GM18519 (cell line): ENCODE results near the gene CFAP54.
"Not testable (repeated sequence)": the region's sequence is repeated elsewhere in the genome, so short reads cannot be mapped to it uniquely, and the experiment has no call there.

Source experiments
- ATAC-seq: cut with Tn5 transposase; IDR thresholded peaks from one replicate; pipeline ENCODE4 v1.9.1; 2021; ENCODE audit warnings: mild to moderate bottlenecking, moderate library complexity; ENCODE audit not compliant: unreplicated experiment, low FRiP score

Gene CFAP54

DNA sequence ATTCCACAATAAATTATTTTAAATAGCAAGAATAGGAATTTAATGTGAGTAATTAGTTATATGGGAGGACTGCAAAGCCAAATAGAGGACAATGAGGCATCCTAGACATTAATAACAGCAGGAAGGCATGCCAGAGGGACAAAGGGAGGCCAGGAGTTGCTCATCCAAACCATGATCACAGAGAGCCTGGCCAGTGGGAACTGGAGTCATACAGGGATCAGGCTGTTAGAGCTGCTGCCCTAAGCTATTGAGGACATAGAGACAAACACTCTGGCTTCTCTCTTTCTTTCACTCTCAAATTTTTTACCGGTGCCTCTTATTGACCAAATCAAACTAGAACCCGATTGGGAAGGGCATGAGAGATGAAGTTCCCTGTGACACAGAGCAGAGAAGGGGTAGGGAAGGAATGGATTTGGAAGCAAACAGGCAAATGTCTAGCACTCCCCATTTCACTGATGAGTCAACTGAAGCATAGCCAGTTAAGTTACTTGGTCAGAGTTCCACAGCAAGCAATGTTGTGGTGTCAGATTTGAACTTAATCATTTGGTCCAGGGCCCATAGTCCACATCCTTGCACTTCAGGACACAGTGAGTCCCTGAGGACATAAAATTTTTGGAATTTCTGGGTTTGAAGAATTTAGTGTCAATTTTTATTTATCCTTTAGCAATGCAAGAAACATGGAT is 17.9 kb upstream of the CFAP54 start:
- no peak for ATAC-seq

DNA sequence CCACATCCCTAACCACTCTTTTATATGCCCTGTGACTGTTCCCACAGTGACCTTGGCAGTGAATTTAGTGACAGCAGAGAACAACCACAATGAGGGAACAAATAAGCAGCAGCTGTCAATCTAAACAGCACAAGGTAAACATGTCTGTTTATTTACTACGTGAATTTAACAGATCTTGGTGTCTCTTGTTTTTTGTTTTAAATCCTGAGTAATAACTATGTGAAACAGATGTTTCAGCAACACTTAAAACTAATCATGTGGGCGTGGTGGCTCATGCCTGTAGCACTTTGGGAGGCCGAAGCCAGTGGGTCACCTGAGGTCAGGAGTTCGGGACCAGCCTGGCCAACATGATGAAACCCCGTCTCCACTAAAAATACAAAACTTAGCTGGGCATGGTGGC is 17.0 kb upstream of the CFAP54 start:
- ATAC-seq = no peak

DNA sequence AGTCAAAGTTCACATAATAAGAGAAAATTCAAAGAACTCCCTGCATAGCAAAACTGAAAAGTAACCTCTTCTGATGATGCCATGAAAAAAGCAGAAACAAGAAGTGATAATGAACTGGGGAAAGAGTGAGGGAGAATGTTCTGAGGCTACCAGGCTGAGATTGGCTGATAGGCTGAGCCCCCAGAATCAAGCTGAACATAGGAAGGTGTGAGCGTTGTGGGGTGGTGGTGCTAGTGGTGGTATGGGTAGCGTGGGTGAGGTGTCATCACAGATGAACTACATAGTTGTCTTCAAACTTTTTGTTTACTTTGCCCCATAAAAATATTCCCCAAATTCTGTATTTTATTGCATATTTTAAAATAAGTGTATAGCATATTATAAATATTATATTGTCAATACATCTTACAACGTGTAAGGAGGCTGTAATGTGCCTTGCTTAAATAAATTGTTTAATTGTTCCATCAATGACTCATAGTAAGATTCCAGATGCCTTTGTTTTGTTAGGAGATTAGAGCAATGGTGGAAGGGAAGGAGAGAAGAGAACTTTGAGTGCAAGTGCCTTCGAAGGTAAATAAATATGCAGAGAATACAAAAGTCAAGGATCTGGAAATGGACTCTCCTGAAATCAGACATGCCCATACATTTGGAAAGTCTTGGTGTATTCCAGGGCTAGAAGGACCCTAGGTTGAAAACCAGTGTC is 15.8 kb upstream of the CFAP54 start:
- ATAC-seq = no peak

DNA sequence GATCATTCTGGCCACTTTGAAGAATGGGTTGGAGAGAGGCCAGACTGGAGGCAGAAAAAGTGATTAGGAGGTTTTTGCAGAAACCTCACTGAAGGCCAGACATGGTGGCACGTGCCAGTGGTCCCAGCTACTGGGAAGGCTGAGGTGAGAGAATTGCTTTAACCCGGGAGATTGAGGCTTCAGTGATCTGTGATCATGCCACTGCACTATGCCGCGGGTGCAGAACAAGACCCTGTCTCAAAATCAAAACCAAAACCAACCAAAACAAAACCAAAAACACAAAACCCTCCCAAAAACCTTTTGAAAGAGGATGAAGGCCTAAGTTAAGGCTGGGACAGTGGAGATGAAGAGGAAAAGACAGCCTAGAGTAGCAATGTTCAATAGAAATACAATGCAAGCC is 15.2 kb upstream of the CFAP54 start:
- ATAC-seq = no peak

DNA sequence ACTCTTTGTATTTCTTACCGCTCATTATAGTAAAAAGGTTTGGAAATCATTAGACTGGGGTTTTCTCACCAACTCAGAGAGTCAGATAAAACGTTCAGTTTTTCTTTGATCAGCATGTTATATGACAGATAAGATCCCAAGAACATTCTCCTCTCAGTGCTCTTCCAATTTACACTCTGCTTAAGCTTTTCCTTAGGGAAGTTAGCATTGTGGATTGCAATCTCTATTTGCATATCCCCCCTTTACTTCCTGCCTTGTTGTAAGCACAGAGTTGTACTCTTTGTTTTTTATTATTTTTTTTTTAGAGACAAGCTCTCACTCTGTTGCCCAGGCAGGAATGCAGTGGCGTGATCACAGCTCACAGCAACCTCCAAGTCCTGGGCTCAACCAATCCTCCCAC is 11.4 kb upstream of the CFAP54 start:
- ATAC-seq = no peak

- no peak for ATAC-seq
These were observed 7.3 kb upstream of the CFAP54 start for GRCh38 chr12:96482086-96482485.

- ATAC-seq = no peak
These were observed 6.3 kb upstream of the CFAP54 start for GRCh38 chr12:96483116-96483515.

DNA sequence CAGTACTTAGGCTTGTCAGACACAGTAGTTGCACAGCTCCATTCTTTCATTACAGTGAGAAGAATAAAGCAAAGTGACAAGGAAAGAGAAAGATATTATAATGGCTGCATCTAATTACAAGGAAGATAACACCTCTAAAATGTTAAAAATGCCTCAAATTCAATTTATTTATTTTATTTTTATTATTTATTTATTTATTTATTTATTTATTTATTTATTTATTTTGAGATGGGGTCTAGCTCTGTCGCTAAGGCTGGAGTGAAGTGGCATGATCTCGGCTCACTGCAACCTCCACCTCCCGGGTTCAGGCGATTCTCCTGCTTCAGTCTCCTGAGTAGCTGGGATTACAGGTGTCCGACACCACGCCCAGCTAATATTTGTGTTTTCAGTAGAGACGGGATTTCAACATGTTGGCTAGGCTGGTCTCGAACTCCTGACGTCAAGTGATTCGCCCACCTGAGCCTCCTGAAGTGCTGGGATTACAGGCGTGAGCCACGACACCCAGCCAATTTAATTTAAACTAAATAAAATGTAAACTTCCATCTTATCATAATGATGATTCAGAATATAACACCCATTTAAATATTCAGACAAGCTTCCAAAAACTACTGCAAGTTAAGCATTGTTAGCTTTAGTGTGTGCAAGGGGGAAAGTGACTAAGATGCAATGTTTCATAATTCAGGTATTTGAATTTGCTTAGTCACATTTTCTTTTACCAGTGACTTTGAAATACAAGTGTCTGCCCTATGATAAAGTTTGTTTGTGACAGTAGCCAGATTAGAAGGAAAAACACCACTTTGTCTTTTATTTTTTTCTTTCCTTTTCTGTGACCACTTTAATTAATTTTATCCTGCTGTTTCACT is 2.4 kb upstream of the CFAP54 start:
- ATAC-seq = no peak

GRCh38 chr12:96487634-96488033 is 1.7 kb upstream of the CFAP54 start:
- no peak for ATAC-seq

- no peak for ATAC-seq
These were observed 3.7 kb downstream of the CFAP54 start for GRCh38 chr12:96493106-96493505.

- ATAC-seq = not testable (repeated sequence)
These were observed 4.8 kb downstream of the CFAP54 start for GRCh38 chr12:96494154-96494553.

DNA sequence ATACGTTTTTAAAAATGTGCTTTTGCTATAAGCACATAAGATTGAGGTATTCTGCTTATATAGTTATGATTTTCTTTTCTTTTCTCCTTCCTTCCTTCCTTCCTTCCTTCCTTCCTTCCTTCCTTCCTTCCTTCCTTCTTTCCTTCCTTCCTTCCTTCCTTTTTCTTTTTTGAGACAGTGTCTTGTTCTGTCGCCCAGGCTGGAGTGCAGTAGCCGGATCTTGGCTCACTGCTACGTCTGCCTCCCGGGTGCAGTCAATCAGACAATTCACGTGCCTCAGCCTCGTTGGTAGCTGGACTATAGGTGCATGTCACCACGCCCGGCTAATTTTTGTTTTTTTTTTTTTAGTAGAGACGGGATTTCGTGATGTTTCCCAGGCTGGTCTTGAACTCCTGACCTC is 5.8 kb downstream of the CFAP54 start:
- no peak for ATAC-seq

DNA sequence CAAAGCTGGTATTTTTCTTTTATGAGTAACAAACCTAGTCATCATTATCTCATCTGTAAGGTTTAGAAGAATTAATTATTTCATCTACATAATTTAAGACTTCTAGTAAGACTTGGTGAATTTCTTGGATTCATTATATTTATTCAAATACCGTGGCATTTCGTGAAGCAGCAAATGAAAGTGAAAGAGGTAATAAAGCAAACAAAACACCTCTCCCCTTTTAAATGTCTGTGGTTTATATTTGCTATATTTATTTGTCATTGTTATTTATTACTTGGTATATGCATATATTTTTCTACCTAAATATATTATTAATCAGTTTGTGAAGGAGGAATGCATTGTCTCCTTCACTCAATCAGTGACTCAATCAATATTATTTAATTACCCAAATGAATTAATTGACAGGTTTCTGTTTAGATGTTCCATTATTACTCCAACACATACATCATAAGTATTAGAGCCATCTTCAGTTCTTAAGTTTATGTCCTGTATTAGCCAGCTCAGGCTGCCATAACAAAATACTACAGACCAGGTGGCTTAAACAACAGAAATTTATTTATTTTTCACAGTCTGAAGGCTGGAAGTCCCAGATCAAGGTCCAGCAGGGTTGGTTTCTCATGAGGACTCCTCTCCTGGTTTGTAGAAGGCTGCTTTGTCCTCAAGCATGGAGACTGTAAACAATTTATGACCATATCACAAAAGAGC is 6.6 kb downstream of the CFAP54 start:
- ATAC-seq = peak; percentile 41

DNA sequence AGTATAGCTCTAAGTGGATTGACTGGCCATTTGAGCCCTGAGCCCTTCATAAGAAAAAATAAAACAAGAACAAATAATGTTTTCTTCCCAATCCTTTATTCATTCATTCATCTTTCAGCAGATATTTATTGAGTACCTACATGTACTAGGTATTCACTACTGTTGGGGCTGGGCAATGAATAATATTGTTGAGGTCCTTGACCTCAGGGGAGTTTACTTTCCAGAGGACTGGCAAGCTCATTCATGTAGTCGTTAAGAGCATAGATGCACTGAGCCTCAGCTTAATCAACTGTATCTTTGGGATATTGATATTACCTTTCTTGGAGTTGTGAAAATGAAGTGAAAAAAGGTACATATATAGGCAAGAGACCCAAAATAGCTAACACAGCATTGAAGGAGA is 7.6 kb downstream of the CFAP54 start:
- no peak for ATAC-seq

DNA sequence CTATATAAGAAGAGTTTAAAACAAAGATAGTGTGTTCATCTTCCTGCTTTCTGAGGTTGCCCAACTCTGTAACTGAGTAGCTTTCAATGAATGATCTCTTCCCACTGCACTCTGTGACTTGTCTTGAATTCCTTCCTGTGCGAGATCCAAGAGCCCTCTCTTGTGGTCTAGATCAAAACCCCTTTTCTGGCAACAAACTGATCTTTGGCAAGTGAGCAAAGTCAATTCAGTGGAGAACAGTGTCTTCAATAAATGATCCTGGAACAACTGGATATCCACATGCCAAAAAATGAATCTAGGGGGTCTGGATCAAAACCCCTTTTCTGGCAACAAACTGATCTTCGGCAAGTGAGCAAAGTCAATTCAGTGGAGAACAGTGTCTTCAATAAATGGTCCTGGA is 8.5 kb downstream of the CFAP54 start:
- ATAC-seq = no peak

DNA sequence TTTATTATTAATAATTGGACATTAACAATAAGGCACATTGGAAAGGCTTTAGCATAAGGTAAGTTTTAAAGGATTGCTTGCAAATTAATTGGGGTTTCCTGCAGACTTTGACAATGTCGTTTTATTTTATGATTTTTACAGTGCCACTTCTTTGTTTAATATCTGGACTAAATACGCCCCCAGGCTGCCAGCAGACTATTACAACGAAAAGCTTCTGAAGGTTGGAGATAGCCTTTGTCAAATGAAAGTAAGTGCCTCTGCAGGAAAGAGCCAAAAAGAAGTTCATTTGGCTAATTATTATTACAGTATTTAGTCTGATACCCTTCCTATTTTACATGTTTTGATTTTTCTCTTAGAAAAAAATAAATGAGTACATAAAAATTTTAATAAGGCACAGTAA is 11.3 kb downstream of the CFAP54 start:
- ATAC-seq = no peak

DNA sequence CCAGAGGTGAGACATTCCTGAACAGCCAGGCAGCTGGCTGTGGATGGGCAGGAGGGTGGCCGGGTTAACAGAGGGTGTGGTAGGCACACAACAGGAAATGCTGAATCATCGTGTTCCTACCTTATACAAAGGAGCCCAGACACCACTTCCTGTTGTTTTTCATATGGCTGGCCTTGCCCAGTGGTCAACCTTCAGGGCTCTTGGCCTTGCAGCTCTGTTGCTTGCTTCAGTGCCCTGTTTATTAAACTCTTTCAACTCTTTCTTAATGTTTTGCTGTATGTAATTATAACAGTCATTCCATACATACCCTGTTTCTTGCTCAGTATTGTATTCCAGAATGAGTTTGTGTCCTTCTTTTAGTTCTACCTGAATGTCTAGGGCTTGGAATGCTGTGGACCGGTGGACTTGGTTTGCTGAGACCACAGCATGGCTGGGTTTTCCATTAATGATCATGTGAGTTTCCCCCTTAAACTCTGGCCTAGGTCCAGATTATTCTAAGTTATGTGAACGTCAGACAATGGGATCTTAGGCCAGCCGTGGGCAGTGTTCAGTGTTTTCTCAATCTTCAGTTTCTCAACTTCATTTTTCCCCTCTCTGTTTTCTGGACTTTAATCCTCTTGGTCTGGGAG is 11.9 kb downstream of the CFAP54 start:
- peak; percentile 71 for ATAC-seq

- no peak for ATAC-seq
These were observed 12.5 kb downstream of the CFAP54 start for GRCh38 chr12:96501908-96502307.

GRCh38 chr12:96502477-96502876 is 13.1 kb downstream of the CFAP54 start:
- no peak for ATAC-seq

- no peak for ATAC-seq
These were observed 13.7 kb downstream of the CFAP54 start for GRCh38 chr12:96502949-96503532.
